ENCODE results near the gene FGFRL1. TPM values are rescaled to one million over a fixed set of nuclear protein-coding genes. Genes with fewer than 3 reads are reported as not detected.

The FGFRL1 gene
- total and polyA plus RNA-seq, 2 of the 13 experiments (the other 11 are each of a cell fraction or from before 2014, with no cell fraction given) = 19.1 to 30.6 TPM

GRCh38 chr4:1043162-1043561 is 31.7 kb downstream of the FGFRL1 start:
- in situ Hi-C loops (cut with HindIII; ENCODE audit: extremely low pct_ligation_motif_present, low pct_unique_long_range_greater_than_20kb) (no loop called here), intact Hi-C loops (cut with micrococcal nuclease; ENCODE audit: unreplicated experiment) (no loop called here)
- no peaks in the 10 kb centered on the region for H3K79me2 ChIP-seq (ENCODE audit: insufficient read depth, low read length)
- no peak overlapping the region for H3K4me2 ChIP-seq (ENCODE audit: low read depth, low read length)
- no peak overlapping the region for H3K4me3 ChIP-seq (replicated peaks in 1 of 3; ENCODE audit: insufficient read depth in 1 of 3, low read depth in 2 of 3, low read length in 3 of 3)
- H2AFZ ChIP-seq (ENCODE audit: low read length) = no peak overlapping the region
- H4K20me1 ChIP-seq (ENCODE audit: insufficient read depth, low read length) = peaks cover 24% of the 10 kb centered on the region; the same call in 1 of the 2 replicates
- no TSS peak for BruUV-seq (replicated peaks)
- no peaks in the 10 kb centered on the region for H3K9me3 ChIP-seq (ENCODE audit: low read length)
- ATAC-seq = no peak
- no peak for DNase-seq (ENCODE audit: low spot score)
- no peak overlapping the region for H3K27ac ChIP-seq (ENCODE audit: extremely low read length, insufficient read depth, low read length)
- 48% methylated on average over 5 of the region's 7 CpGs for WGBS (ENCODE audit: low lambda C conversion rate)
- FAIRE-seq = no peak
- POLR2A ChIA-PET = no interaction called here
- TF ChIP-seq RNF219 (CRISPR knock-in tag; IDR thresholded peaks at IDR 0.05) (no peak), IKZF1 (IDR thresholded peaks at IDR 0.05) (no peak), JARID2 (CRISPR knock-in tag; IDR thresholded peaks at IDR 0.05; ENCODE audit: insufficient replicate concordance) (no peak), ZNF646 (CRISPR knock-in tag; IDR thresholded peaks at IDR 0.05) (no peak), ZNF891 (CRISPR knock-in tag; IDR thresholded peaks at IDR 0.05) (no peak), MIER3 (CRISPR knock-in tag; IDR thresholded peaks at IDR 0.05; ENCODE audit: borderline replicate concordance) (no peak), ZBTB4 (CRISPR knock-in tag; IDR thresholded peaks at IDR 0.05; ENCODE audit: borderline replicate concordance) (no peak)
- peaks cover 54% of the 10 kb centered on the region for H3K4me1 ChIP-seq (ENCODE audit: insufficient read depth, low read length)
- no peak overlapping the region for H3K9ac ChIP-seq (ENCODE audit: insufficient read depth, low read depth, low read length)
- H3K36me3 ChIP-seq (replicated peaks in 1 of 2; ENCODE audit: control insufficient read depth in 1 of 2, insufficient read depth in 2 of 2, low read length in 2 of 2) = no peaks in the 10 kb centered on the region
- CTCF ChIA-PET (ENCODE audit: low intra/inter-chr PET ratio, low total read pairs) = no interaction called here
- H3K27me3 ChIP-seq (ENCODE audit: control insufficient read depth in 1 of 2, insufficient read depth in 2 of 2, low read length in 2 of 2) = peaks cover 14 to 68% of the 10 kb centered on the region in 2 experiments

Data from HepG2 (cell line).